Endothelial cell of coronary artery (primary cell): ENCODE results near the gene ANXA3. TPM values are rescaled to one million over a fixed set of nuclear protein-coding genes. Genes with fewer than 3 reads are reported as not detected.

Experiments used
- total RNA-seq: library from RNA; depleted of rRNA; stranded (reverse); fragments of >200 nt; gene quantifications from 2 replicates; pipeline ENCODE4 v1.2.3, GENCODE V29; 2014

ANXA3 gene
- 219 and 338 TPM in 2 replicates for total RNA-seq

DNA sequence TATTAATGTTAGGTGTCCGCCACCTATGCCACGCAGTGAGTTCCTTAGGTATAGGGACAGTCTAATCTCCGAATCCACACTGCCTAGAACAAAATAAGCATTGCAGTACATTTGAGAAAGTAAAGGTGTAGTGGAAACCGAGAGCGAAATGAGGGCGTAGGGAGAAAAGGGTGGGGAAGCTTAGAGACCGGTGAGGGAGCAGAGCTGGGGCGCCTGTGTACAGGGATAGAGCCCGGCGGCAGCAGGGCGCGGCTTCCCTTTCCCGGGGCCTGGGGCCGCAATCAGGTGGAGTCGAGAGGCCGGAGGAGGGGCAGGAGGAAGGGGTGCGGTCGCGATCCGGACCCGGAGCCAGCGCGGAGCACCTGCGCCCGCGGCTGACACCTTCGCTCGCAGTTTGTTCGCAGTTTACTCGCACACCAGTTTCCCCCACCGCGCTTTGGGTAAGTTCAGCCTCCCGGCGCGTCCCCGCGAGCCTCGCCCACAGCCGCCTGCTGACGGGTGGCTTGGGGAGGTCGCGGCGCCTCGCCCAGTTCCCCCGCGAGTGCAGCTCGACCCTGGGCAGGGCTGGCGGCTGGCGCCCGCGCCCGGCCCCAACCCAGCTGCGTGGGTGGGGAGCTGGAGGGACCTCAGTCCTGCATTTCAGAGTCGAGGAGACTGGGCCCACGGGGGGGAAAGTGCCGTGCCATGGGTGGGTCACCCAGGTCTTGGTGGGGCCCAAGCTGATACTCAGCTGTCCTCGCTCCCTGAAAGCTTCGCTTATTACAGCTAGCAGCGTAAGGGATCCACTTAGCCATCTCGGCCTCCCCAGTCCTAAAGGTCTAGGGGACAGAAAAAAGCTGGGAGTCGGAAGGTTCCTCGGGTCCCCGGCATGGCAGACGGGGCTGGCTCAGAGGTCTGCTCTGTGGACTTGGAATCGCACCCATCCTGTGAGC, at the start of gene ANXA3:
Gene ANXA3 (plus strand): TSS at position 351 of the 932 bp plus-strand sequence. CDS start 2,704 bp downstream, outside the sequence.

Other genes starting within 250 kb of the ANXA3 start
- 29.1 and 32.1 TPM in 2 replicates for gene BMP2K, start 224.6 kb downstream of the ANXA3 start, total RNA-seq